Left colon (tissue), 2 donors: ENCODE measurements around the gene CTU2. TPM values are rescaled to one million over a fixed set of nuclear protein-coding genes. Genes with fewer than 3 reads are reported as not detected.

ENCODE experiments used
- ATAC-seq: fragments of 200-7000 bp; cut with Tn5 transposase; one replicate; pipeline ENCODE4 v1.9.1; 2020; ENCODE audit warnings: mild to moderate bottlenecking, moderate library complexity
- DNase-seq, 2 donors: peaks; one replicate each; pipeline ENCODE4 v3.0.0-alpha.2; 2020
- intact Hi-C, 2 donors: fragments of 100-400 bp; cut with DNase I in 1 of 2; cut with micrococcal nuclease in 1 of 2; formaldehyde crosslinking; loops; one replicate each; pipeline versions ENCODE4 v1.11.2 to v1.14.0; 2022; cut with DNase I, micrococcal nuclease
- total RNA-seq, 2 donors: library from RNA; stranded (reverse); fragmentation: NEBNext Ultra II Directional; extraction: Animal tissue kit (Norgen Biotek cat#: 25700); gene quantifications; one replicate each; pipeline ENCODE4 v1.2.1, GENCODE V29; 2021
- donor health status: DM: no; HTN: no; CAD: no.
- donor health status: DM: yes; HTN: yes; CAD: no.

CTU2 gene
- total RNA-seq, 2 donors from 2014 or later = 9.8 to 15.0 TPM

DNA sequence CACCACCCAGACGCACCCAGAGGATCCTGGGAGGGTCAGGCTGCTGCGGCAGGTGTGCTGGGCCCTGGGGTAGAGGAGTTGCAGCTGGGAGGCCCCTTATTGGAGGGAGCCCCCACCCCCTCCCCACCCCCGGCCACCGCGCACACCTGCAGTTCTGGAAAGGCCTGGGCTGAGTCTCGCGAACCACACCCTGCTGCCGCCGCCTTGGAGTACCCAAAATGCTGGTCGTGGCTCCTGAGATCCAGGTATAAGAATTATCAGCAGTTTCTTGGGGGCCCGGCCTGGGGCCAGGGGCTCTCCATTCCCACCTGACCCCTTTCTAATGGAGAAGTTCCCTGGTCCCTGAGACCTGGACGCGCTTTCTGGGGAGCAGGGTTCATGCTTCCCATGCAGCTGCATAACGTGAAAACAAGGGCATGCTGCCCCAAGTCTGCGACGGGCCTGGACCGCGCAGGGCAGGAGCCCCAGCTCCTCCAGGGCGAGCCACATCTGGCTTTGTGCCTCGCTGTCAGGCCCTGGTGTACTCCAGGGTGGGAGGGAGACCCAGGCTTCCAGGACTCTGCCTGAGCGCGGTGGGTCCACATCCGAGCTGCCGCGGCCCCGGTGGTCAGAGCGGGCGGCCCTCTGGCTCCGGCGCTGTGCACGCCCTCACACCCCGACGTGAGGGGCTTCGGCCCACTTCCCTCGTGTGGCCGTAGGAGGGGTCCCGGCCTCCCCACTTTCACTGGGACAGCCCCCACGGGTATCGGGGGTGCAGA is 12.7 kb upstream of the CTU2 start:
- no peak for ATAC-seq
- intact Hi-C loops = no loop called here
- no peak for DNase-seq

DNA sequence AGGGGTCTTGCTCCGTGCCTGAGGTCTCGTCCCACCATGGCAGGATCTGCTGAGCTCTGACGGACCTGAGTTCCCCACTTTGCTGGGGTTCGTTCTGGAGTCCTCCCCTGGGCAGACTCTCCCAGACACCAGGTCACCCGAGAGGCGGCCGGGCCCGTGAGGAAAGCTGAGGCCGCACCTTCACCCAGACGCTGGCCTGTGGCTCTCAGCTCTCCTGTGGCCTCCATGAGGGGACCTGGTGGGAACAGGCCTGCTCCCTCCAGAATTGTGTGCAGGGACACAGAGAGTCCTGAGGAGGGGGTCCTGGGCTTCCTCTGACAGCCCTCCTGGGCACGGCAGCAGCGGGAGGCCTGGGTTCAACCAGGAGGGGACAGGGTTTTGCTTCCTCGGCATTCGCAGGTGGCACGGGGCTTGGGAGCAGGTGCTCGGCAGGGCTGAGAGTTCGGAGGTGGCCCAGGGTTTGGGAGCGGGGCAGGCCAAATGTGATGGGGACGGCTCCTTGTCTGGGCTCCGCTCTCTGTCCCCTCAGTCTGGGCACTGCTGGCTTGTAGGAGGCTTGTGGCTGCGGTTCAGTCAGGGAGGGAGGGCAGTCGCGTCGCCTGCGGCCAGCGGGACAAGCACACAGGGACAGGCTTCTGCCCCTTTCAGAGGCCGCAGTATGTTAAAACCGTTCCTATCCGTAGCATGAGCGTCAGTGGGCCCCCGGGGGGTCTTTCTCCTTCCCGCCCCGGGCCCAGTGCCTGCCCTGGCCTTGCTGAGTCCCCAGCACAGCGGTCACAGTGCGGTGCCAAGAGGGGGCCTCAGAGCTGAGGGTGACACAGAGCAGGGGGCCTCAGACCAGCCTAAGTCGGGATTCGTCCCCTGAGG is 11.8 kb upstream of the CTU2 start:
- intact Hi-C loops = no loop called here
- ATAC-seq (no peak), DNase-seq (no peak)

- ATAC-seq = no peak
- intact Hi-C loops = no loop called here
- no peak for DNase-seq
These were observed 11.1 kb upstream of the CTU2 start for GRCh38 chr16:88695218-88695617.

DNA sequence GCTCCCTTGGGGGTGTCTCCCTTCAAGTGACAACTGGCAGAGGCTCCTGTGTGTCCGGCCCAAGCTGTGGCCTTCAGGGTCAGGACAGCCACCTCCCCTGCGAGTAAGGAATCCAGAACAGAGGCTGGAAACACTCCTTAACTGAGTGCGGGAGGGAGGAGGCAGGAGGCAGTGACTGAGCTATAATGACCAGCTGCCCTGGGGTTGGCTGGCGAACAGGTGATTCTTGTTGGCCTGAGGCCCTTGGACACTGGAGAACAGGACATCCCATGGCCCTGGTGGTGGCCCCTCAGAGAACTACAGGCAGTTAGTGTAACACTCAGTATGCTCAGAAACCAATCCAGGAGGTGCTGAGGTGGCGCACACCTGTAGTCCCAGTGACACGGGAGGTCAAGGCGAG is 10.6 kb upstream of the CTU2 start:
- intact Hi-C loops = no loop called here
- DNase-seq (no peak), ATAC-seq (no peak)

DNA sequence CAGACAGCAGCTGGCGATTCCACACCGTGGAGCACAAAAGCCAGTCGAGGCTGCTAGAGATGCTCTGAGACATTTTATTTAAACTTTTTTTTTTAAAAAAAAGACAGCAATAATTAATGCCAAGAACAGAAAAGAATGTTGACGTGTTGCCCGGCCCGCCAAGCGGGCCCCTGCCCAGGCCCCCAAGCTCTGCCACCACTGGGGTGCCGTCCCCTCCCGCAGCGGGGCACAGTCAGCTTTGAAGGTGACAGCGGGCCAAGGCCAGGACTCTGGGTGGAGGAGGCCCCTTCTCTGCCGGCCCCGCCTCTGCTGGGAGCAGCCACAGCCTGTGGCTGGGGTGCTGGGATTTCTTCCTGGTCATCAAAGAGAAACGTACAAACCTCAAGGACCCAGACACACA is 9.9 kb upstream of the CTU2 start:
- DNase-seq (no peak), ATAC-seq (no peak)
- intact Hi-C loops = no loop called here

DNA sequence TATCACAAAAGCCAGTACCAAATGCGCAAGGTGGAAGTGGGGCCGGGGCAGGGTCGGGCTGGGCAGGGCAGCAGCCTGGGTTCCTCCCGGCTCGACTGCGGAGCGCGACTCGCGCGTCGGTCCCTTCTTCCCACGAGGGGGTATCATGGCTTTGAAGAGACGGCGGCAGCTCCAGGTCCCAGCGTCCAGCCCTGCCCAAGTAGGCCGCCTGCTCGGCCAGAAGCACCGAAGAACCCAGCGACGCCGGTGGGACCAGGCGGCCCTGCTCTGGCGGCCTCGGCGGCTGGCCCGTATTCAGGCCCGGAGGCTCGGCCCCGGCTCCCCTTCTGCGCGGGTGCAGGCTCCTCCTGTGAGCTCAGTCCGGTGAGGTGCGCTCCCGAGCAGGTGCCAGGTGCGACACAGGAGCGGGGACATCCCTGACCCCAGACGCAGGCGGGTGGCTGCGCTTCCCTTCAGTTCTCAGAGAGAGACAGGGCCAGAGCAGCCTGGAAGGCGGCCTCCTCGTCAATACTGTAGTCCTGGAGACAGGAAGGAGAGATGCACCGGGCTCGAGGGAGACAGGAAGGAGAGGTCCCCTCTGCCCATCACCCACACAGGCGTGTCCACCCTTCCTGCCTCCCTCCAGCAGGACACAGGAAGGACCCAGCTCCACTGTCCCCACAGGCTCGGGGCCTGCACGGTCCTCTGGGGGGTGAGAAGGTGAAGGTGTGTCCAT is 9.0 kb upstream of the CTU2 start:
- intact Hi-C loops = no loop called here
- ATAC-seq (no peak), DNase-seq (no peak)

GRCh38 chr16:88697831-88698615 is 8.3 kb upstream of the CTU2 start:
- intact Hi-C loops = no loop called here
- DNase-seq (no peak), ATAC-seq (no peak)

- intact Hi-C loops = no loop called here
- no peak for DNase-seq
- no peak for ATAC-seq
These were observed 7.7 kb upstream of the CTU2 start for GRCh38 chr16:88698646-88699045.

DNA sequence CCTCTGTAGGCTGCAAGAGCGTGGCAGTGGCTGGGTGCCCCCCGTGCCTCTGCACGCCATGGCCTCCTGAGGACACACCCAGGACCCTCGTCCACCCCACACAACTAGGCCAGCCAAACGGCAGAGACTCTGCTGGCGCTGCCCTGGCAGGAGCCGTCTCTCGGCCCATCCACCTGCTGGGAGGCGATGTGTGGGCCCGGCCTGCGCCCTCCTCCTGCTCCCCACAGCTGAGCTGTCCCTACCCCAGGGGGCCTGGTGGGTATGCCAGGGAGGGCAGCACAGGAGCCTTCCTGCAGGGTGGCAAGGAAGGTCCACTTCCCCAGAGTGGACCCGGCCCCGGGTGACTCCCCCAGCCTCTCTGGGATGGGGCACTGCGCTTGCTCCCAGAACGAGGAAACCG is 7.1 kb upstream of the CTU2 start:
- ATAC-seq = no peak
- DNase-seq = no peak
- intact Hi-C loops = no loop called here

- no peak for ATAC-seq
- DNase-seq = no peak
- intact Hi-C loops = no loop called here
These were observed 6.0 kb upstream of the CTU2 start for GRCh38 chr16:88700322-88700635.

- ATAC-seq = peak; percentile 51
- intact Hi-C loops = no loop called here
- DNase-seq = peak; percentile 90
These were observed 5.4 kb upstream of the CTU2 start for GRCh38 chr16:88700636-88701482.

DNA sequence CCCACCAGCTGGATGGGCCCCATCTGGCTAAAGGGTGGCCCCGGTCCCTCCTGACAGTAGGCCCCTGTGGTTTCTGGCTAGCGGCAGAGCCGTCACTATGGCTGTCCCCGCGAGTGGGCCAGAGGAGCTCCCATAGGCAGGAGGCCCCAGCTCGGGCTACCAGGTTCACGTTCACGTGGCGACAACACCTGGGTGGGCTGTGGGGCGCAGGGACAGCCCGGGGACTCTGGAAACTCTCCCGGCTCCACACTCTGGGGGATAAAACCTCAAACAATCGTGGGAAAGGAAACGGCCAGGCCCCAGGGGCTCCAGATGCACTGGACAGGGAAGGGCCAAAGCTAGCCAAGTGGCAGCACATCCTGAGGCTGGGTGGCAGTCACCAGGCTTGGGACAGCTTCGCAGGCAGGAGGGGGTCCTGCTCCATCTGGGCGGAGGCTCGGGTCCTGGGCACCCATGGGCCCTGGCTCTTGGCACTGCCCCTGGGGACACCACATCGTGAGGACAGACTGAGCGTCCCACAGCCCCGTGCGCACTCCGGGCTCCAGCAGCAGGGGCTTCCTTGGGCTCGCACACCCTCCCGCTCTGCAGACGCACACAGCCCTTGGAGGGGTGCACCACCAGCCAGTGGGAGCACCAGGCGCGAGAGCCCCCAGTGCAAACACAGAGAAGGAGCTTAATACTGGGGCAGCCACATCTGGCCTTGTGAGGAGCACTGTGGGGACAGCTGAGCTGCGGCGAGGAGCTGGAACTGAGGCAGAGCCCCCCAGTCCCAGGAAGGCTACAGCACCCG is 4.5 kb upstream of the CTU2 start:
- ATAC-seq = no peak
- intact Hi-C loops = no loop called here

DNA sequence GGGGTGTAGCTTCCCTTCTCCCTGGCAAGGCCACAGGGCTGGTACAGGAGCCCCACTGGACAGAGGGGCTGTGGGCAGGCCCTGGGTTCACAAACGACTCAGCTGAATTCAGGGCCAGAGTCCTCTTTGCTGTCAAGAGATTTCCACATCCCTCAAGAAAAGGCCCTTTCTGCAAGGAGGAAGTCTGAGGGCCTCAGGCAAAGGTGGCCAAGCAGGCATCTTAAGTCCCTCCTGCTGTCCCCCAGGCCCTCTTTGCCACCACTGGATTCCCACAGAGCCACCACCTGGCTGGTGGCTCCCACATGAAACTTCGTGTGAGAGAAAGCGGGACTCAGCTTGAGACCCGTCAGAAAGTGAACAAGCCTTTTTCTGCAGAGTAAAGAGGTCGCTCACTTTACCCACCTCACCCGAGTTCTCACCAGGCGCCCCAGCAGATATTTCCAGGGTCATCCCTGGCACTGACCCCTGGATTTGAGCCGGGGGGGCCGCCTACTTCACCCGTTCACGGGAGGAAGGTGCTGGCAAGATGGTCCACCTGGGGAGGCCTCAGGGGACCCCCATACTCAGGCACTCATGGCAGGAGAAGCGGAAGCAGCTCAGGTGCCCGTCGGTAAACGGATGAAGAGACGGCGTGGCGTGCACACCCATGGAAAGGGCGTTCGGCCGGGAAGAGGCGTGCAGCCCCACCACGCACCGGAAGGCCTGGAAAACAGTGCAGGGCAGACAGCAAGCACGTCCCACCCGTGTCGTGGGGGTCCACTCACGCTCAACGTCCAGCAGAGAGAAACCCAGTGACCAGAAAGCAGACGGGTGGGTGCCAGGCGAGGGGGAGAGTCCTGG is 3.7 kb upstream of the CTU2 start:
- no peak for ATAC-seq
- intact Hi-C loops = no loop called here
- DNase-seq = no peak

More for the DNA sequence above, 4.5 kb upstream of the CTU2 start:
- DNase-seq = no peak

DNA sequence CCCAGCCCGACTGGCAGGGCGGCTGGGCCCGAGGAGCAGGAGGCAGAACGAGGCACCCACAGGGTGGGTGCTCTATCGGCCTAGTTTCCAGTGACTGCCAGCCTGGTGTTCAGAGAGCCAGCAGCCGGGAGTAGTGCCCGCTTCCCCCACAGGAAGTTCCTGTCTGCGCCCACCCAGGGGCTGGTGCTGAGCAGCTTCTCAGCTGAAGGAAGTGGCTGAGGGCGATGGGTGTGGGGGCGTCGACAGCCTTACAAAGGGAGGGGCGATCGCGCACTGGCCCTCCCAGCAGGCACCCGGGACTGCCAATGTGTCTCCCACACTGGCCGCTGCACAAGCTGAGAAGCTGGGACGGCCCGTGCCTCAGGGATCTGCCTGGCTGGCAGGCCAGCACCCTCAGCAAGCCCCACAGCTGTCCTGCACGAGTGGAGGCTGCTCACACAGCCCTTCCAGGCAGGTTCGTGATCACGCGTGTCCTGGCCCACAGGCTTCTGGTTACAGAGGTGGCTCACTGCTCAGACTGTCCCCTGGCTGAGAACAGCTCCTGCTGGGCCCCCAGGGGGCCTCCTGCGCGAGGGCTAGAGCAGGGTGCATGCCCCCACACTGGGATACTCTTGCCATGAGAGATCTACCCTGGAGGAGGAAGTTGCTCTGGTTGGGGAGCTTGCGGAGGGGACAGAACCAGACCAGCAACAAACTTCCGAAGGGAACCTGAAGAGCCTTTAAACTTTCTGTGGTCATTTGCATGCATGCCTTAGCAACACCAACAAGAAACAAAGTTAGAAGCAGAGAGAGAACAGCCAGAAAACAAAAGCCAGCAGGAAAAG is 2.6 kb upstream of the CTU2 start:
- intact Hi-C loops = no loop called here
- no peak for ATAC-seq
- DNase-seq = peak in 1 of 2 donors; percentile 64

- ATAC-seq = no peak
- DNase-seq = no peak
These were observed 1.1 kb upstream of the CTU2 start for GRCh38 chr16:88705076-88705684.

More at GRCh38 chr16:88705076-88705684, 1.1 kb upstream of the CTU2 start:
- intact Hi-C loops = no loop called here
